UCSD-AML1 (cell line): ENCODE data around the gene CDK12.
"Not testable (repeated sequence)": the region's sequence is repeated elsewhere in the genome, so short reads cannot be mapped to it uniquely, and the experiment has no call there.

ENCODE experiments used
- DNase-seq: peaks from one replicate; lab custom pipeline; 2025; ENCODE audit not compliant: unreplicated experiment; lab: John Stamatoyannopoulos, UW

The CDK12 gene

DNA sequence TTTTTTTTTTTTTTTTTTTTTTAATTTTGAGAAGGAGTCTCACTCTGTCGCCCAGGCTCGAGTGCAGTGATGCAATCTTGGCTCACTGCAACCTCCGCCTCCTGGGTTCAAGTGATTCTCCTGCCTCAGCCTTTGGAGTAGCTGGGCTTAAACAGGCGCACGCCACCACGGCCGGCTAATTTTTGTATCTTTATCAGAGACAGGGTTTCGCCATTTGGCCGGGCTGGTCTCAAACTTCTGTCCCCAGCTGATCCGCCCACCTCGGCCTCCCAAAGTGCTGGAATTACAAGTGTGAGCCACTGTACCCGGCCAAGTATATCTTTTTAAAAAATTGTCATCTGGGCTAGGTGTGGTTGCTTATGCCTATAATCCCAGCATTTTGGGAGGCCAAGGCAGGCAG lies 35.6 kb downstream of the CDK12 start:
- DNase-seq: not testable (repeated sequence)

DNA sequence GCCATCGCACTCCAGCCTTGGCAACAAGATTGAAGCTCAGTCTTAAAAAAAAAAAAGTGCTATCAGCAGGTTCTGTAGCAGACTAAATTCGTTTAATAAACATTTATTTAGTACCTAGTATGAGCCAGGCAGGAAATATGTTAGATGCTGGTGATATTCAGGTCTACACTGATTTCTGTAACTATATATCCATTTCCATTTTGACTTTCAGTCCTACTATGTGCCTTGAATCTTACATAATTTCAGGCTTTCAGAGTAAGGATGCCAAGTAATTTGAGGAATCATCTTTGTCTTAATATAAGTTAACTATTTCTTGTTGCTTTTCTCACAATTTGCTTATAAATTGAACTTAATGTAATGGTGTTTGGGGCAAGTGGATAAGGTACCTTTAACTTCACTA lies 46.2 kb downstream of the CDK12 start:
- DNase-seq: no peak

DNA sequence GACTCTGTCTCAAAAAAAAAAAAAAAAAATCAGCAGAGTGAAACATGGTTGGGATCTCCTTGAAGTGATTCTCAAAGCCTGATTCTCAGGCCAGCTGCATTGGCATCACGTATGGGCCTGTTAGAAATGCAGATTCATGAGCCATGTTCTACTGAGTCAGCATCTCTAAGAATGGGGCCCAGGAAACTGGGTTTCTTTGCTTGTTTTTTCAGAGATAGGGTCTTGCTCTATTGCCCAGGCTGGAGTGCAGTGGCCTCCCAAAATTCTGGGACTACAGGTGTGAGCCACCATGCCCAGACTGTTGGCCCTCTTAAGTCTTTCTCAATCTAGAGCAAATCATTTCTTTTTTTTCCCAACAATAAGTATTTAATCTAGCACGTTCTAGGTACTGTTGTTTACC lies 47.7 kb downstream of the CDK12 start:
- no peak for DNase-seq

DNA sequence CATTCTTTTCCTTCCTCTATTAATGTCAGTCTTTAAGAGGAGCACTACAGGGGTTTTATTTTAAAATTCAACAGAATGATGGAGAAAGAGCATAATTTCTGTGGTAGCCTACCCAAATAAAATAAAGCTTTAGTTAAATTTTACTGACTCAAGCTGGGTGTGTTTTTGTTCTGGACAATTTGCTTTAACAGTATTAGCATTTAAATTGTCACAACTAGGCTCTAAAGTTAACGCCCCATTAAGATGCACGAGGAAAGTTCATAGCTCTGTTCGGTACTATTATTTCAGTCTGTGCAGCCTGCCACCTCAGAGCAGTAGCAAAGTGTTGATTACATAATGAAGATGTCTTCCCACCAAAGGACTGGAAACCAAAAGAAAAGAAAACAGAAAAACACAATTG lies 52.0 kb downstream of the CDK12 start:
- no peak for DNase-seq

- no peak for DNase-seq
Measured at GRCh38 chr17:39513915-39514314, 52.6 kb downstream of the CDK12 start.

- DNase-seq: no peak
Measured at GRCh38 chr17:39517224-39517623, 55.9 kb downstream of the CDK12 start.

DNA sequence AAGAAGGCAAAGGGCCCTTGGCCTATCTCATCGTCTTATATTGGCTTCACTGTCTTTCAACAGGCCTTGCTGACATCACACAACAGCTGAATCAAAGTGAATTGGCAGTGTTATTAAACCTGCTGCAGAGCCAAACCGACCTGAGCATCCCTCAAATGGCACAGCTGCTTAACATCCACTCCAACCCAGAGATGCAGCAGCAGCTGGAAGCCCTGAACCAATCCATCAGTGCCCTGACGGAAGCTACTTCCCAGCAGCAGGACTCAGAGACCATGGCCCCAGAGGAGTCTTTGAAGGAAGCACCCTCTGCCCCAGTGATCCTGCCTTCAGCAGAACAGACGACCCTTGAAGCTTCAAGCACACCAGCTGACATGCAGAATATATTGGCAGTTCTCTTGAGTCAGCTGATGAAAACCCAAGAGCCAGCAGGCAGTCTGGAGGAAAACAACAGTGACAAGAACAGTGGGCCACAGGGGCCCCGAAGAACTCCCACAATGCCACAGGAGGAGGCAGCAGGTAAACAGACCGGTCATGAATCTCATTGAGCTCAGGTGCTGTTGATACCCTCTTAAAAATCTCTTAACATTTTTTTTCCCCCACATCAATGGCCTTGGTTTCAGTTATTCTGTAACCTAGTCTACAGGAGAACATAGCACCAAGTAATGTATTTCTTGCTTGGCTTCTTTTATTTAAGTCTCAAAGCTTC lies 64.7 kb downstream of the CDK12 start:
- DNase-seq: no peak

DNA sequence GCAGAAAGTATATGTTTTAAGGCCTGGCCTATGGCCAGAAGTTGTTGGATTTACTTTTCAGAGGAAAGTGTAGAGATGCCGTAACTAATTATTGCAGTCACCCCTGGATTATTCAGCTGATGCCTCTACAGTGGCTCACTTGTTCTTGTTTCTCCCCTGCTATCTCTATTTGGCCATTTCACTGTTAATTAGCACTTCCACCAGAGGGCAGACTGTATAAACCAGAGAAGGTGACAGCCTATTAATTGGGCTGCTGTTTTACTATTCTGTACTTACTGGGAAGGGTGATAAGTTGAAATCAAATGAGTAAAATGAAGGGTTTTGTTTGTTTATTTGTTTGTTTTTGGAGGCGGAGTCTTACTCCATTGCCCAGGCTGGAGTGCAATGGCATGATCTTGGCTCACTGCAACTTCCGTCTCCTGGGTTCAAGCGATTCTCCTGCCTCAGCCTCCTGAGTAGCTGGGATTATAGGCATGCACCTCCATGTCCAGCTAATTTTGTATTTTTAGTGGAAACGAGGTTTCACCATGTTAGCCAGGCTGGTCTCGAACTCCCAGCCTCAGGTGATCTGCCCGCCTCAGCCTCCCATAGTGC lies 66.0 kb downstream of the CDK12 start:
- no peak for DNase-seq

GRCh38 chr17:39529455-39529854 lies 68.2 kb downstream of the CDK12 start:
- DNase-seq: no peak

GRCh38 chr17:39530513-39530912 lies 69.2 kb downstream of the CDK12 start:
- DNase-seq: no peak

DNA sequence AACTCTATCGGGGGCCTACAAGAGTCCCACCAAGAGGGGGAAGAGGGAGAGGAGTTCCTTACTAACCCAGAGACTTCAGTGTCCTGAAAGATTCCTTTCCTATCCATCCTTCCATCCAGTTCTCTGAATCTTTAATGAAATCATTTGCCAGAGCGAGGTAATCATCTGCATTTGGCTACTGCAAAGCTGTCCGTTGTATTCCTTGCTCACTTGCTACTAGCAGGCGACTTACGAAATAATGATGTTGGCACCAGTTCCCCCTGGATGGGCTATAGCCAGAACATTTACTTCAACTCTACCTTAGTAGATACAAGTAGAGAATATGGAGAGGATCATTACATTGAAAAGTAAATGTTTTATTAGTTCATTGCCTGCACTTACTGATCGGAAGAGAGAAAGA lies 70.0 kb downstream of the CDK12 start:
- no peak for DNase-seq

DNA sequence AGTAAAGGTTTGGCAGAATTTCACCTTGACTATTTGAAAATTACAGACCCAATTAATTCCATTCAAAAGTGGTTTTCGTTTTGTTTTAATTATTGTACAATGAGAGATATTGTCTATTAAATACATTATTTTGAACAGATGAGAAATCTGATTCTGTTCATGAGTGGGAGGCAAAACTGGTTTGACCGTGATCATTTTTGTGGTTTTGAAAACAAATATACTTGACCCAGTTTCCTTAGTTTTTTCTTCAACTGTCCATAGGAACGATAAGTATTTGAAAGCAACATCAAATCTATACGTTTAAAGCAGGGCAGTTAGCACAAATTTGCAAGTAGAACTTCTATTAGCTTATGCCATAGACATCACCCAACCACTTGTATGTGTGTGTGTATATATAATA lies 72.6 kb downstream of the CDK12 start:
- DNase-seq: no peak

DNA sequence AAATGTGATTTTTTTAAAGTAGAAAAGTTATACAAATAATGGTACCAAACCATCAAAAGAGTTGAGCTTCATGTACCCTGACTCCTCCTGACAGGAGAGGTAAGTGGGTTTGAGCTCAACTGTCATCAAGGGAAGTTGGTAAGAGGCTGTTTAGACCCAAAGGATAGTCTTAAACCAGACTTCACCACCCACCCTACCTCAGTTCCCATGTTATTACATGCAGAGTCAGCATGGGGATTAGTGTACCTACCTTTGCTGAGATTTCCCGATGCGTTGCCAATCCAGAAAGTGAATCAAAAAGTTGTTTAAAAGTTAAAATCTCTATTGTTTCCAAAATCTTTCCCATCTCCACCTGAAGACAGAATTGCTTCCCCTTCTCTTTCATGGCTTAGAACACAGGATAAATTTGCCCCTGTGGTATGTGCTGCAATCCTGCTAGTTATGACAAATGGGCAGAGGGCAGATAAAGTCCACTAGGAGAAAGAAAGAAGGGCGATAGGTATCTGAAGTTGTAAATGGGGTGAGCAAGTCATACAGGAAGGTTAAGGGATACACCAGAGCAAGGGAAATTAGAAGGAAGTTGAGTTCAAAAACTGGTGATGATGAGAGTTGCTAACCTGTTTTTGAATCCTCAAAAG lies 73.6 kb downstream of the CDK12 start:
- DNase-seq: no peak

GRCh38 chr17:39536468-39536867 lies 75.2 kb downstream of the CDK12 start:
- DNase-seq: no peak

- DNase-seq: not testable (repeated sequence)
Measured at GRCh38 chr17:39537364-39537763, 76.1 kb downstream of the CDK12 start.

DNA sequence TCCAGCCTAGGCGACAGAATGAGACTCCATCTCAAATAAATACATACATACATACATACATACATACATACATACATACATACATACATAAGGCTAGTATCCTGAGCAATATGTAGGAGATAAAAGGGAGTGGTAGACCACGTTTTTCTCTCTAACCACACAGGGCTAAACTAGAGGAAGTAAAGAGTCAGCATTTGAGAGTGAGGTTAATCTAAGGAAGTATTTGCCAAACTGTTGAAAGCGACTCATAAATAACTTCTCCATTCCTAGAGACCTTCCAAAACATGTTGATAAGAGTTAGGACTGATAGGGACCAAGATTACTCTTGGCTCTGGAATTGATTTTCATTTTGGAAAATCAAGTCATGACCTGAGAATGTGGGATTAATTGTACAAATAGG lies 77.6 kb downstream of the CDK12 start:
- DNase-seq: no peak

GRCh38 chr17:39540611-39541010 lies 79.3 kb downstream of the CDK12 start:
- no peak for DNase-seq

DNA sequence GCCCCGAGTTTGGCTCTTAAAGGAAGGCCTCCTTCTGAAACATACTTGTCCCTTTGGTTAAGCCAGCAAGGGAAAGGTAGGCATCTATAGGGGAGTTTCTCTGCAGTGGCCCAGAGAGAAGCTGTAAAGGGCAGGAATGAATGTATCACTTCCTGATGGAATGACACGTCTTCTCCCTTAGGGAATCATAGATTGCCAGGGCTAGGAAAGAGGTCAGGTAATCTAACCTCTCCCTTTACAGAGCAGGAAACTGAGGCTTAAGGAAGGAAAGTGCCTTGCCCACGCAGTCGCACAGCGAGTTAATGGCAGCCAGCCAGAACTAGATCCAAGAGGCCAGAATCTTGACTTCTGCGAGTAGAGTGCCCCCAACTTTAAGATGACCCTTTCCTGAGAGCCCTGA lies 80.4 kb downstream of the CDK12 start:
- no peak for DNase-seq

- no peak for DNase-seq
Measured at GRCh38 chr17:39543176-39543575, 81.9 kb downstream of the CDK12 start.

GRCh38 chr17:39543664-39544063 lies 82.4 kb downstream of the CDK12 start:
- DNase-seq: no peak

DNA sequence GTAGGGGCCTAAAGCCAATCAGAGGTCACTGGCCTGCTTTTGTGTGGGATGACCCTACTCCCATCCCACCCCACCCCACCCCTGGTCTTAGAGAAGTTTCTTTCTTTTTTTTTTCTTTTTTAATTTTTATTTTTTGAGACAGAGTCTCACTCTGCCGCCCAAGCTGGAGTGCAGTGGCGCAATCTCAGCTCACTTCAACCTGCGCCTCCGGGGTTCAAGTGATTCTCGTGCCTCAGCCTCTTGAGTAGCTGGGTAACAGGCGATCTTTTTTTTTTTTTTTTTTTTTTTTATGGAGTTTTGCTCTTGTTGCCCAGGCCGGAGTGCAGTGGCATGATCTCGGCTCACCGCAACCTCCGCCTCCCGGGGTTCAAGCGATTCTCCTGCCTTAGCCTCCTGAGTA lies 83.1 kb downstream of the CDK12 start:
- not testable (repeated sequence) for DNase-seq

DNA sequence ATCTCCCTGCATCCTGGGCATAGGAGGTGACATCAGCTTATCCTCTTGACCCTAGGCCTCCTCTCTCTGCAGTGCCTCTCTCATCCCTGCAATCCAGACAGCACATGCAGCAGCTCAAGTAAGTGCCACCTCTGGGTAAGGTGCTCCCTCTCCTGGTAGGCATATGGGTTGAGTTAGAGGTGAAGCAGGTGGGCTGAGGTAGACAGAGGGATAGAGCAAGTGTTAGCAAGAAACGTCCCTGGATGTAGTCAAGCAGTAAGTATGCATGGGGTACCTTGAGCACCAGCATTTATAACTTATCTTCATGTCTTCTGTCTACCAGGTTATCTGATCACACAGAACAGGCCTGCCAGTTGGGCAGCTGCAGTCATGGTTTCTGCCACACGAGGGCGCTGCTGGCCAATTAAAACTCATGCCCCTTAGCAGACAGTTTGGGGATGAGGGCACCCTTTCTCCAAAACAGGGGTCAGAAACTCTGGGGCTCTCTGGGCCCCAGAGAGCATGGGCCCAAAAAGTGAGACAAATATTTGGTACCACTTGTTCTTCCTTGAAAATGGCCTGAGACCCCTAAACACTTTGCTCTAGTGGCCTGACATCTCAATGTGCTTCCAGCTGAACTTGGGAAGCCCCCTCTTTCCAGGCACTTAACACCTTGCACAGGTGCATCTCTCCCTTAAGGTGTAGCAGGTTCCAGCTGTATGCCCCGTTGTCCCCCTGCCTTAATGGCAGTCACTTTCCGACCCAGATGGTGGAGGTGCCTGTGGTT lies 86.6 kb downstream of the CDK12 start:
- DNase-seq: peak; percentile 68
